ENCODE results near the gene HIPK2. TPM values are rescaled to one million over a fixed set of nuclear protein-coding genes. Genes with fewer than 3 reads are reported as not detected.

Gene HIPK2
- total and polyA plus RNA-seq, 7 donors = 2.4 to 15.7 (median 7.9) TPM

DNA sequence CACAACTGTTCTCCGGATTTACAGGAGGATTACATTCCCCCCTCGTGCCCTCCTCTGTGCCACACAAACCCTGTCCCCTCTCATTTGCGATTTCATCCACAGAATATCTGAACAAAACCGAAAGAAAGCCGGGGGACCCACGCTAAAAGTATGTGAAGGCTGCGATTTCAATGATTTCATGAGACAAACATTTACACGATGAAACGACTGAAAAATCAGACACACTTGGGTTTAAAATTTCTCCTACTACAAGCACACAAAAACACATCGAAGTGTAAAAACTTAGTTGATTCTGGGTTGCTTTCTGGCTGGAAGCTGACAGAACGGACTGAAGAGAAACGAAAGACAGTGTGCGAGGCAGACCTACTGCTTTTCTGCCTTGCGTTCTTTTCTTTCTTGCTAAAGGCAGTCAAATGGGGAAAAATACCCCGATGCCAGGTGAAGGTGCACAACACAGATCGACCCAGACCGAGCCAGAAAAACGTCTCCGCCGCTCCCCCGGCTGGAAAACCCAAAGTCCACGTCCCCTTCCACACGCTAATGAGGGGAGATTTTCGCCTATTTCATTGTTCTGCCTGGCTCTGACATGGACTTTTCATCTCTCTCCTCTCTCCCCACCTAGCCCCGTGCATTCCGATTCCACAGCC lies 1.2 kb downstream of the HIPK2 start:
- no peak for DNase-seq
- TF ChIP-seq POLR2AphosphoS5 (IDR thresholded peaks at IDR 0.05) (peak in 1 of 4 donors; percentile 26), POLR2A (IDR thresholded peaks at IDR 0.05) (no peak), CTCF (IDR thresholded peaks at IDR 0.05) (no peak)
- 0 to 1% methylated on average over 26 of the region's 26 CpGs for WGBS, 2 donors
- H3K4me1 ChIP-seq = peaks cover 0 to 21% (median 17%) of the 10 kb centered on the region in 4 donors
- H3K27me3 ChIP-seq = no peaks in the 10 kb centered on the region
- peak overlapping the region; percentile 89 to 95 (median 92) for H3K27ac ChIP-seq
- no peaks in the 10 kb centered on the region for H3K36me3 ChIP-seq
- intact Hi-C loops (cut with DNase I) = loop anchor here (5.0 to 10.0 kb wide), 6 partner anchors 44 to 548 kb away; partner anchors contain the start of genes KDM7A and PARP12
- H3K9me3 ChIP-seq = no peaks in the 10 kb centered on the region
- peak overlapping the region; percentile 61 to 92 (median 90) for H3K4me3 ChIP-seq

- 2 to 3% methylated on average over 11 of the region's 11 CpGs for WGBS, 2 donors
- Histone ChIP-seq H3K4me3 (peak overlapping the region; percentile 61 to 92 (median 90)), H3K27ac (peak overlapping the region; percentile 89 to 95 (median 92)), H3K9me3 (no peaks in the 10 kb centered on the region), H3K36me3 (no peaks in the 10 kb centered on the region), H3K27me3 (no peaks in the 10 kb centered on the region), H3K4me1 (peaks cover 0 to 21% (median 17%) of the 10 kb centered on the region in 4 donors)
- DNase-seq = peak; percentile 77
- intact Hi-C loops (cut with DNase I) = loop anchor here (5.0 to 10.0 kb wide), 6 partner anchors 44 to 549 kb away; partner anchors contain the start of genes KDM7A and PARP12
- TF ChIP-seq POLR2AphosphoS5 (IDR thresholded peaks at IDR 0.05) = peak in 3 of 4 donors; percentile 20 to 44 (median 28)
- no peak for TF ChIP-seq POLR2A (IDR thresholded peaks at IDR 0.05)
- peak; percentile 31 to 76 (median 62) for TF ChIP-seq CTCF (IDR thresholded peaks at IDR 0.05)
Measured at GRCh38 chr7:139775829-139776266, 1.9 kb downstream of the HIPK2 start.

DNA sequence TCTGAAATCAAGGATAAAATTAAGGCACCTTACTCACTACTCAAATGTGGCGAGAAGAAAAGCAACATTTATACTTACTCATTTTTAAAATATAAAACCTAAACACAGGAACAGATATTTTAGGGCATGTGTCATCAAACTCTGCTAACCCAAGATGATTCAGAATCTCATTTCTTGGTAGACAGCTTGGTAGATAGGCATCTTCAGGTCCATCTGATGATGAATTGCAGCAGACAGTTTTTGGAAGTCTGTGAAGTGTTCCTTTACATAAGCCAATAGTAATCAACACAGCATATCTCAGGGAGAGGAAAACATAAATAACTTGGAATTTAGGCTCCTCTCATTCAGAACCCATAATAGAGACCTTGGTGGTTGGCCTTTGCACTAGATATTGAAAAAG lies 3.4 kb downstream of the HIPK2 start:
- TF ChIP-seq POLR2A (IDR thresholded peaks at IDR 0.05) (no peak), POLR2AphosphoS5 (IDR thresholded peaks at IDR 0.05) (no peak), CTCF (IDR thresholded peaks at IDR 0.05) (no peak), EP300 (IDR thresholded peaks at IDR 0.05) (no peak)
- H3K27ac ChIP-seq = no peak overlapping the region
- no peaks in the 10 kb centered on the region for H3K36me3 ChIP-seq
- H3K4me3 ChIP-seq = no peak overlapping the region
- no peaks in the 10 kb centered on the region for H3K27me3 ChIP-seq
- no peaks in the 10 kb centered on the region for H3K9me3 ChIP-seq
- 87 to 91% methylated on average over 1 of the region's 1 CpG for WGBS, 2 donors
- no peak for DNase-seq
- H3K4me1 ChIP-seq = peaks cover 0 to 21% (median 17%) of the 10 kb centered on the region in 4 donors
- intact Hi-C loops (cut with DNase I) = loop anchor here (10.0 kb wide), 2 partner anchors 400 to 550 kb away; partner anchors contain the start of gene KDM7A

- no peak overlapping the region for H3K27ac ChIP-seq
- no peak for DNase-seq
- 89 to 91% methylated on average over 5 of the region's 5 CpGs for WGBS, 2 donors
- H3K9me3 ChIP-seq = no peaks in the 10 kb centered on the region
- H3K4me3 ChIP-seq = no peak overlapping the region
- peaks cover 0 to 12% (median 10%) of the 10 kb centered on the region in 4 donors for H3K4me1 ChIP-seq
- H3K36me3 ChIP-seq = no peaks in the 10 kb centered on the region
- no peaks in the 10 kb centered on the region for H3K27me3 ChIP-seq
- TF ChIP-seq POLR2A (IDR thresholded peaks at IDR 0.05) (no peak), POLR2AphosphoS5 (IDR thresholded peaks at IDR 0.05) (no peak), CTCF (IDR thresholded peaks at IDR 0.05) (no peak)
- intact Hi-C loops (cut with DNase I) = loop anchor here (10.0 kb wide), 2 partner anchors 401 to 551 kb away; partner anchors contain the start of gene KDM7A
Measured at GRCh38 chr7:139773371-139773770, 4.4 kb downstream of the HIPK2 start.
